Measurements from ENCODE around the gene SVOPL.
"Not testable (repeated sequence)": the region's sequence is repeated elsewhere in the genome, so short reads cannot be mapped to it uniquely, and the experiment has no call there.

Gene SVOPL, protein sequence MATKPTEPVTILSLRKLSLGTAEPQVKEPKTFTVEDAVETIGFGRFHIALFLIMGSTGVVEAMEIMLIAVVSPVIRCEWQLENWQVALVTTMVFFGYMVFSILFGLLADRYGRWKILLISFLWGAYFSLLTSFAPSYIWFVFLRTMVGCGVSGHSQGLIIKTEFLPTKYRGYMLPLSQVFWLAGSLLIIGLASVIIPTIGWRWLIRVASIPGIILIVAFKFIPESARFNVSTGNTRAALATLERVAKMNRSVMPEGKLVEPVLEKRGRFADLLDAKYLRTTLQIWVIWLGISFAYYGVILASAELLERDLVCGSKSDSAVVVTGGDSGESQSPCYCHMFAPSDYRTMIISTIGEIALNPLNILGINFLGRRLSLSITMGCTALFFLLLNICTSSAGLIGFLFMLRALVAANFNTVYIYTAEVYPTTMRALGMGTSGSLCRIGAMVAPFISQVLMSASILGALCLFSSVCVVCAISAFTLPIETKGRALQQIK

DNA sequence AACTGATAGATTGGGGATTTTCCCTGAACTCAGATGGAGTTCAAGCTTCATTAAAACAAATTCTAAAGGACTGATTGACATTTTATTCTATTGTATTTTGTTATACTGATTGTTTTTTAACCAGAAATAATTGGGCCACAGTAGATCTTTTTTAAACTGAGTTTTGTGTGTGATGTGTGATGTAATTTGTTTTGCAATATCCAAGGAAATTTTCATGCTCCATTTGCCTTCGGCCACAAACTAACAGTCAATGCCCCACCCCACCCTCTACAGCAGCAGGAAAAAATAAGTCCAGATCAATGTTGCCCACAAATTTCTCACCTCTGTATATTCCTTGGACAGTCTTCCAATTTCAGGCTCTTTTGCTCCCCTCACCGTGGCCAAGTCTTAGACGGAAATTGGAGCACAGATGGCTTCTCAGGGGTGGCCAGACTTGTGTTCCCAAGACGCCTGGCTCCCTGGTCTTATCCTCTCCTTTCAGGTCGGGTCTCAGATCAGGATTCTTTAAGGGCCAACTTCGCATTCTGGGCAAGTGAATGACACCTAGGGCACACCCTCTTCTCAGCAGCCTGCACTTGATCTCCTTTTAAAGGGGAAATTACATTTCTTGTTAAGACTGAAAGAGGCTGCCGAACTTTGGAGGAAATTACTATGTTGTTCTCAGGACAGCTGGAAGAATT lies at the start of gene SVOPL:
TSS of gene SVOPL (minus strand) at position 506 of the 680 bp plus-strand sequence. CDS start 22,317 bp downstream, outside the sequence.
- no peak for DNase-seq

DNA sequence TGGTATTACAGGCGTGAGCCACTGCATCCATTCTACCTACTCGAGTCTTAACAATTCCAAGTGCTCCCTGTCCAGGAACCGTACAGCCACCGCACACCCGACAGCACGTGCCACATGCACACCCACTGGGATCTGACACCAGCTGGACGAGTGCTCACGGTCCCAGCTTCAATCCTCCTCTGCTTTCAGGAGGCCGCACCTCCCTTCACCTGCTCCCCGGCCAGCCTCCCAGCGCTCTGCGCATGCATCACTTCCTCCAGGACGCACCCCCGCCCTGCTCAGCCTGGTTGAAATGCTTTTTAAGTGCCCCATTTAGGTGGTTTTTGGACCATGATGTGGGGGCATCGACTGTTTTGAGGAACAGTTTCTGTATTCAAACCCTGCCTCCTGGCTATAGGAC lies 49.3 kb upstream of the SVOPL start:
- no peak for DNase-seq

DNA sequence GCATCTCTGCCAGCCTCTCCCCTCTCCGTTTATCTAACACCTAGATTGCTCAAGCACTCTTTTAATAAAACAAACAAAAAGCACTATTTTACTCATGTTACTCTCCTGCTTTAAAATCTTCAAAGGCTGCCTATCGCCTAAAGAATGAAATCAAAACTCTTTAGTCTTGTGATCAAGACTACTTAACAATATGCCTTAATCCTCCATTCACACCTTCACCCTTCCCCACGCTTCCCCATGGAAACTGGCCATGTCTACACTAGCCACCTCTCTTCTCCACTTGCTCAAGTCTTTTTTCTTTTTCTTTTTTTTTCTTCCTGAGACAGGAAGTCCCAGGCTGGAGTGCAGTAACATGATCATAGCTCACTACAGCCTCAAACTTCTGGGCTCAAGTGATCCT lies 48.8 kb upstream of the SVOPL start:
- no peak for DNase-seq

DNA sequence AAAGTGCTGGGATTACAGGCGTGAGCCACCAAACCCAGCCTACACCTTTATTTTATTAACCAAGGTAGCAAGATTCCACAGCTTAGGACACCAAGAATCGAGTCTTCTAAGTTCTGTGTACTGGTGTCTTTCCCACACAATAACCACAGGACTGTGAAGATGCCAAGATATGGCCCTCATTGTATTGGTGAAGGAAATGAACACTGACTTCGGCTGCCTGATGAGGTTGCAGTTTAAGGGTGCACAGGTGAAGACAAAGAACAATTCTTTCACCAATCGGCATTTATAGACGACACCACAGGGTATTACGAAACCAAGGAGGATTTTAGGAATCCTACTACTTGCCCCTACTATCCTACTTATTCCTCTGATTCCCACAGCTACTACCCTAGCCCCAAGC lies 47.5 kb upstream of the SVOPL start:
- DNase-seq = no peak

DNA sequence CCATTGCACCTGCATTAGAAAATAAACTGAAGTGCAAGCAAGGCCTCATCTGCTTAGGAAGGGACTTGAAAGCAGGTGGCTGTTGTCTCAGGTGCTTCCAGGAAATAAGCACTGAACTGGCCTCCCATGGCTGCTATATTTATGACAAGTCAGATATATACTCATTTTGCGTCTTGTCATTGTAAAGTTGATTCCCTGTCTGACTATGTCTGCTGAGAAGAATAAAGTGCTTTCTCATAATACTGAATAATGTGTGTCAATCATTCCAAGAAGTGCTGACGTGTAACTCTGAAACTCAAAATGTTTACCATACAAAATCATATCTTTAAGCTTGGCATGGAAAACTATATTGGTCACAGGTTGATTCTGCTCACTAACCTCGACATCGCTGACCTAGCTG lies 44.9 kb upstream of the SVOPL start:
- DNase-seq = no peak

DNA sequence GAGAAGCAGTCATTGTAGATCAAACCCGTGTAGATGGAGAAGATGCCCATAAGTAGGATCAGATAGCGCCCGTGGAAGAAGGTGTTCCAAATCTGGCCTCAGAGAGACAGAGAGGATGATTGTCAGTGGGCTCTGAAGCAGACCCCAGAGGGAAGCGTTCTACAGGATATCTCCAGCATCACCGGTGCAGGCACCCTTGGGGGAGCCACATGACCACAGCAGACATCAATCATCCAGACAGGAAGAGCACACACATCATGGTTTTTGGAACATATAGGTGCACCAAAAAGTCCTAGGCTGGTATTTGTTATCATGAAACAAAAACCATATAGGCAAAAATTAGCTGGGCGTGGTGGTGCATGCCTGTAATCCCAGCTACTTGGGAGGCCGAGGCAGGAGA lies 44.0 kb upstream of the SVOPL start:
- DNase-seq = no peak

DNA sequence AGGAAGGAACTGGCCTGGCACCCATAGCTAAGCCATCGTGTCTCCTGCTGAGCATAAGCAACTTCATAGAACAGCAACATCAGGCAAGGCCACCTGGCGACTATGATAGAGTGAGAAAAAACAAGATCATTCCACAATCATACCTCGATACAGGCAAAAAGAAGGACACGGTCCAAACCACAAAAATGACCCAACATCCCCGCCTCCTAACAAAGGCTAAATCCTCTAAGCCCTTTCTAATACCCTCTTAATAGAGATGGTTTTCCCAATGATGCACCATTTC lies 40.2 kb upstream of the SVOPL start:
- no peak for DNase-seq

DNA sequence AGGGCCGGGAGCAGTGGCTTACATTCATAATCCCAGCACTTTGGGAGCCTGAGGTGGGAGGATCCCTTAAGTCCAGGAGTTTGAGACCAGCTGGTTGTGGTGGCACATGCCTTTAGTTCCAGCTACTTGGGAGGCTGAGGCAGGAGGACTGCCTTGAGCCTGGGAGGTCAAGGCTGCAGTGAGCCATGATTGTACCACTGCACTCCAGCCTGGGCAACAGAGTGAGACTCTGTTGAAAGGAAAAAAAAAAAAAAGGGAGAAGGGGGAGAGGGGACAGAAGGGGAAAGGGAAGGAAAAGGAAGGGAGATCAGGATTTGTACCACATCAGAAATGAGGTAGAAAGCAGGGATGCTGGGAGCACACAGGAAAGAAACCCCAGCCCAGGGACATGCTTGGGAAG lies 38.7 kb upstream of the SVOPL start:
- DNase-seq = no peak

DNA sequence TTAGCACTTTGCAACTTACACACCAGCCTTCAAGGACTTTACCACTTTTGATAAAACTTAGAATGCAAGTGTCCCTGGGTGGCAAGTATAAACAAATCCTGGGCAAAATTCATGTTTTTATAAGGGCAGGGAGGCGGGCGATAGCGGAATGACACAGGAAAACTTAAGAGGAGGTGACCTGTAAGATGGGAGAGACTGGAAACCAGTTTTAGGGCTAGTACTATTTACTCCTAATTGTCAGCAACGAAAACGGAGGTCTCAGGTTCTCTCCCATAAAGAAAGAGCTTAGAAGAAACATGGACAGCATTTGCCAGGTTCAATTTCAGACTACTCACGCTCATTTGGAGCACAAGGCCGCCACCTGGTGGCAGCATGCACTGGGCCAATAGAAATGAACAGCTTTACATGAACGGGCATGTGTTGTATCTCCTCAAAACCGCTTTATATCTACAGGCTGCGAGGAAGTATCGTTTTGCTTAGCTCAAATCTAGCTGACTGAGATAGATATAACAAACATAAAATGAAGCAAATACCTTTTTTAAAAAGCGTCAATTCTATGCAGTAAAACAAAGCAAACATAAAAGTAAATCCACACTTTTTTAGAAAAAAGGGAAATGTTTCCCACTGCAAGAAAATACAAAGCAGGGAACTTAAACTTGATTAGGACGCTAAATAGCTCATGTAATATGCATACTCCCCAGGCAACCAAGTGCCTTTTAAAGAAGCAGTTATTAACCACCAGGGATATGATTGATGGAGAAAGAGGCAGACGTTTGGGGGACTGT lies 37.6 kb upstream of the SVOPL start:
- peak; percentile 80 for DNase-seq

DNA sequence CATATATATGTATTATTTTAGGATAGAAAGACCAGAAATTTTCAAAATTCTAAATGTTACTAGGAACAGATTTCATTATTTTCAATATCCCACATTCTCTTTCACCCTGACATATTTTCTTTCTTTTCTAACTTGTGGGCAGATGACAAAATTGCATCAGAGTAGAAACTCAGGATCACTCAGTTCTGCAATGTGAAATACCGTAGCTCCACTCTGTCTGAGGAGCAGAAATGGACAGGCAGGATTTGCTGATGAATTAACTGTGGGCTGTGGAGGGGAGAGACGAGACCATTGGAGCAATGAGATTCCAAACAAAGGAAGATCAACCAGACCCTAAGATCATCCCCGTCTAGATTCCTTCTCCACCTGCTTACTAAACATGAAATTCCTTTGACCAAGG lies 37.0 kb upstream of the SVOPL start:
- DNase-seq = no peak

DNA sequence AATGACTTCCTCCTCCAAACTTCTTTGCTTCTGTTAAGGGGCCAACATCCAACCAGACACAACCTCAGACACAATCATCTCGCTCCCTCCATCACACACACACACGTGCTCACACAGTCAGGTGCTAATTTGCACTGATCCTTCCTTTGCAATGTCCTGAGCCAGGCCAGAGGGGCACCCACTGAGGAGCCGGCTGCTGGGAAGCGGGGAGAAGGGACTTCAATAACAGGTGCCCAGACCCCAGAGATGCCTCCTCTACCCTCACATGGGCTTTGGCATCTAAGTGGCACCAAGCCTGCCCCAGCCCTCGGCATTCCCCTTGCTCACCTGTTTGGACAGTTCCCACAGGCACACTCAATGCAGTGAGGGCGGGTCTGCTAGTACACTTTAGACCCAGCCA lies 34.2 kb upstream of the SVOPL start:
- no peak for DNase-seq

DNA sequence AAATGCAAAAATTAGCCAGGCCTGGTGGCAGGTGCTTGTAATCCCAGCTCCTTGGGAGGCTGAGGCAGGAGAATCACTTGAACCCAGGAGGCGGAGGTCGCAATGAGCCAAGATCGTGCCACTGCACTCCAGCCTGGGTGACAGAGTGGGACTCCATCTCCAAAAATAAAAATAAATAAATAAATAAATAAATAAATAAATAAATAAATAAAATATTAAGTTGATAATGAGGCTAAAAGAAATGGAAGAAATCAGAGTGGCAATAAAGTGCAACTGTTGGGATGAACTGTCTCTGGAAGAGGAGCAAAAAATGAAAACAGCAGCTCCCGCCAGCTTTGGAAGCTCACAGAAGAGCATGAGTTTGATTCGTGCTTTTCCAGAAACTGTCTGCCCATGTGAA lies 30.6 kb upstream of the SVOPL start:
- not testable (repeated sequence) for DNase-seq

DNA sequence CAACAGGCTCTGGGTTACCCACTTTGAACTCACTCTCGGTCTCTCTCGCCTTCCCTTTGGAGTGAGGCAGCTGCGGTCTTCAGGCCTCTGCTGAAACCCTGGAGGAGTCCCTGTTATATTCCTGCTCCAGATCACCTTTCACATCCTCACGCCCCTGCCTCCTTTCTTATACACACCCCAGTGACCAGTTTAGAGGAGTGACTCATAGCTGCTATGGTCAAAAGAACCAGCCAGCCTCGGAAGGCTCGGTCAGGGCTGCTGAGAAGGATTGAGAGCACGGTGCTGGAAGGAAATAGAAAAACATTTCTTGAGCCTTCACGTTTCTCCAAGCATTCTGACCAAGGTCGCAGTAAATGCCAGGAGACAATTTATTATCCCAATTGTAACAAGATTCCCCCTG lies 28.3 kb upstream of the SVOPL start:
- no peak for DNase-seq

DNA sequence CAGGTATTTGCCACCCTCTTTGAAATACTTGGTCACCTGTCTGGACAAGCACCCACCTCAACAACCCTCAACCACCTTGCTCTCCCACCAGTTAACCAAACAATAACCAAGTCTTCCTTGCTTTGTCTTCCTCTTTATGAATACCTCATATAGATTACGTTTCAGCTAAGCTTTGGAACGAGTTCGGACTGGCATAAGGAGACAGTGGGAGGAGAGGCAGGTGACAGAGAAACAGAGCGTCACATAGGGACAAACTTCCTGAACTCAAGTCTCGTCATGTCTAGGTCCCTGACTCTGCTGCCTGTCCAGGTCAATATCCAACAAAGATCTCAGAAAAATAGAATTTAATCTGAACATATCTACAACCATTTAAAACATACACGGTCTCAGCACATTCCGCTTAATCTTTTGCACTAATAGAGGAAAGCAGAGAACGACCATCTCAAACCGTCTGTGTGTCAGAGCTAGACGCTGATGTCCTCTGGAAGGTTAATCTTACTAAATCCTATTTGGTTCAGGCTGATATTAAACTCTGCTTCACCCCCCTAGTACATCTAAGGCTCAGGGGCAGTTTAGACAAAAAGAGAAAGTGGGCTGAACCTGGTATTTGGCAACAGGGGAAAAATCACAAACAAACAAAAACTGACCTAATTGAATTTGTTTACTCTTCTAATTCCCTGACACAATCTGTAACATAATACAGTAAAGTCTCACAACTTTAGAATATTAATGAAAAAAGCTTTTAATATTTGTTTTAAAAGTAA lies 26.4 kb upstream of the SVOPL start:
- DNase-seq = no peak

DNA sequence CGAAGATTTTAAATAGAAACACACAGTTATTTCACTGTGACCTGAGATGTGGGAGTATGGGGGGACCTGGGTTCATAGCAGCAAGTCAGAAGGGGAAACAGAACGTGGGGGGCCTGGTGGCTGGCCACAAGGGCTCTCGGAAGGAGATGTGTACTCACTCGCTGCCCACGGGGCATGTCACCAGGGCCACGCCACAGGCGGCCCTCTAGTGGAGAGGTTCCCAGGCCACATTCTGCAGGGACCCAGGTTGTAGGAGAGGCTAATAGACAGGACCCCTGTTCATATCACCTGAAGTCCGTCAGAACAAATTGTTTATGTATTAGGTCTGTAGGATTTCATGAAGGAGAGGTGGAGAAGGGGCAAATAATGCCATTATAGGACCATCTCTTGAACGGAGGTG lies 25.1 kb upstream of the SVOPL start:
- no peak for DNase-seq

DNA sequence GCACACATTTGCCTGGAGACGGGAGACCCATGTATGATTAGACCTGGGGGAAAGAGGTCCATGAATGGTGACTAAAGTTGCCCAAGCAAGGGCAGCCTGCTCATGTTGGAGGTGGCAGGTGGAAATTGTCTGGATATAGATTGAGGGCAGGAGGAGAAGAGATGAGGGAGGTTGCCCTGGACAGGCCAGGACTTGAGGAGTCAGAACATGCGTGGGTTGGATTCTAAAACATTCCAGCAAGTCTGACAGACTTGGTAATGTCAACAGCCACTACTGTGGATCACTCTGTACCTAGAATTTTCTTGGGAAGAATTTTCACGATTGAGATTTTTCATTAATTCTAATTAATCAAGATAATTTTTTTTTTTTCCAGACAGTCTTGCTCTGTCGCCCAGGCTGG lies 19.1 kb upstream of the SVOPL start:
- no peak for DNase-seq

DNA sequence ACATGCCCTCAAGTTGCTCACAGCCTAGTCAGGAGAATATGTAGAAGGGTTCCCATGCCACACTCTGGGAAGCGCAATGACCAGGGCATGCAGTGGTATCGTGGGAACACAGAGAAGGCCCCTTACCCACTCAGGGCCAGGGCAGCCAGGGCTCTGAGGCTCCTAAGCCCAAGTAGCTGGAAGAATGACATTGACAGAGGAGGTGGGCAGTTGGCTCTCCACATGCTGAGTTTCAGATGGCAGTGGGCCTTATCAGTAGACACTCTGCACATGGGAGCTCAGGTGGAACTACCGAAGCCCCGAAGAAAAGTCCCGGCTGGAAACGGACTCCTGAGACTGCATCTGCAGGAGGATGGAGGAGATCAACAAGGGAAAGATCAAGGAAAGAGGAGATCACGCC lies 15.7 kb upstream of the SVOPL start:
- DNase-seq = no peak

DNA sequence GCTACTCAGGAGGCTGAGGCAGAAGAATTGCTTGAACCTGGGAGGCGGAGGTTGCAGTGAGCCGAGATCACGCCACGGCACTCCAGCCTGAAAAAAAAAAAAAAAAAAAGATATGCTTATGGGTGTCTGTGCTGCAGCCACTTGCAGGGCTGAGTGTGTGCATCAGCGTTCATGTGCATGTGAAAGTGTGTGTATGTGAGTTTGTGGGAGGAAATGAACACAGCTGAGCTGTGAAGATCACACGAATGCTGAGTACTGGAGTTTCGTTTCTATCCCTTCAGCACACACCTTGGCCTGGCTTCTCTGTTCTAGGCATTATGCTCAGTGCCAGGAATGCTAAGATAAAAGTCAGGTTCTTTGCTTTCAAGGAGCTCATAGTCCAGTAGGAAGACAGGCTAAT lies 12.0 kb upstream of the SVOPL start:
- DNase-seq = no peak

DNA sequence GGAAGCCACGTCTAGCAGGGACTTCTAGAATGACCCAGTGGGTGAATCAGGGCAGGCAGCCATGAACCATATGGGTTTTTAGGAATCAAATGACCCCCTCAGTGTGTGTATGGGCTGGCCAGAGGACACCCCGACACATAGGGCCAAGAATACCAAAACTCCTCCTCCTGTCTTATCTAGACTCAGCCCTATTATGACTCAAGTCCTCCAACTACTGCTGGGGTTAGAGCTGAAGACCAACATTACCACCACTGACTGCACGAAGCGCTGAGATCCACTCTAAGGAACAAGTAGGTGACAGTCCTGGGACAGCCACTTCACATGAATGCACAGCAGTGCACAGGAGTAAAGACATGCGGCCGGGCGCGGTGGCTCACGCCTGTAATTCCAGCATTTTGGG lies 11.5 kb upstream of the SVOPL start:
- no peak for DNase-seq

DNA sequence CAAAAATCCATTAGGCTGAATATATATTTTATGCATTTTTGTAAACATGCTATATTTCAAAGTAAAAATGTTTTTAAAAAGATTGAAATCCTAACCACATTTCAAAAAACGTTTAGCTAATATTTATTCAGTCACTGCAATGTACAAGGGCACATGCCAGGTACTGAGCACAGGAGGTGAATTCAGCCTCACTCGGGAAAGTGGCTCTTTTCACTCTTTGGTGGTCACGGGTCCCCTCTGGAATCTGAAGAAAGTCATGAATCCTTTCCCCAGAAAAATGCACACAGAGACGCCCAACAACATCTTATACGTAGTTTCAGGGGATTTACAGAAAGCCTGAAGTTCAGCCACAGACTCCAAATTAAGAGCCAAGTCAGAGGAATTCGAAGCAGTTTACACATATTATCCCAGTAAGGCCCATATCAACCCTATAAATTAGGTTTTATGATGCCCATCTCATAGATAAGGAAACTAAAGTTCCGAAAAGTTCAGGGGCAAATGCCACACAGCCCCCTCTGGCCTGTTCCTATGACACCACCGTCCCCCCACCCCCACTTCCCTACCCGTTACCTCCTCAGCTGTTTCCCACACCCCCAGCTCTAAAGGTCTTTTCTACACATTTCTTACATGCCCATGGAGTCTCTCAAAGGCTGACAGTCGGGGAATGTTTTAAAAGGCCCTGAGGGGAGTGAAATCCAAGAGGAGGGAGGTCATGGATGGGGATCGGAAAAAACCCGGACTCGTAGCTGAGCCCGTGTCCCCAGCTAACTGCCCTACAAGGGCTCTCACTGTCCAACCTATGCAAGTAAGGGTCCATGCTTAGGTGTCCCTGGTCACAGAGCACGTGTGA lies 9.6 kb upstream of the SVOPL start:
- DNase-seq = no peak

DNA sequence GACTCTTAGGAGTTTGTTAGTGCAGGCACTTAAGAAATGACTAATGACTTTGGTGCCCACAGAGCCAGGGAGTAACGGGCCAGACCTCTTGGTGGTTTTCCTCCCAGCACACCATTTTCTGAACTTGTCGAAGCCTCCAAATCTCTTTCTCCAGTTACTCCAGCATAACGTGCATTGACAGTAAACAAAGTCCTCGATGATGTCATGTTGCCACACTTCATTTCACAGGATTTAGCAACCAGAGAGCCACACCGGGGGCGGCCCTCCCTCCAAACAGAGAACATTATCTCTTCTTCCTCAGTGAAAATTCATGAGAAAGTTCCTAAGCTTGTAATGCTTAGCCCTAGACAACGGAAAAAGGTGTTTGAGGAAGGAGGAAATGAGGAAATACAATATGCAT lies 4.0 kb upstream of the SVOPL start:
- no peak for DNase-seq

DNA sequence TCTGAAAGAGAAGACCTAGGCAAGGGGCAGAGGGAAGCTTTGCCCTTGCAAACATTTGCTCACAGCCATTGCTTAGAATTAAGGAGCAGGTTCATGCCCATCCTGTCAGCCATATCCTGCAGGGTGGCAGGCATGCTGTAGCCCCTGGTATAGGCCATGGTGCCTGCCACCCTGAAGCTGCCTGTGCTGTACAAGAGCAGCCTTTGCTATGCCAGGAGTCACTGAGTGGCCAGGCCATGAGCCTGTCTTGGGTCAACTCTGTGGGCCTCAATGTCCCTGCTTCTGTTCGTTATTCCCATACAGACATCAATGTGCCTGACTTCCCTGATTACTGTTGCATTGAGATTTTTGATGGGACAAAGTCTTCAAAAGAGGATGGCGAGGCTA lies 368 bp upstream of the SVOPL start:
- no peak for DNase-seq
